C1 segment of cervical spinal cord (tissue), 14 donors: ENCODE data around the gene ADARB1.
A peak's percentile ranks its signal among the peaks of the same experiment; 100 is the strongest.

Experiments
- DNase-seq, 14 donors: peaks; one replicate each; lab custom pipeline; 2025; lab: John Stamatoyannopoulos, UW

The ADARB1 gene

GRCh38 chr21:45164124-45164511 lies 89.7 kb downstream of the ADARB1 start:
- DNase-seq, result no peak

GRCh38 chr21:45164838-45165237 lies 90.5 kb downstream of the ADARB1 start:
- DNase-seq, result no peak

GRCh38 chr21:45166931-45167330 lies 92.6 kb downstream of the ADARB1 start:
- no peak for DNase-seq

GRCh38 chr21:45167796-45168222 lies 93.4 kb downstream of the ADARB1 start:
- DNase-seq, result no peak

GRCh38 chr21:45168522-45168921 lies 94.1 kb downstream of the ADARB1 start:
- peak in 1 of 14 donors; percentile 51 for DNase-seq

GRCh38 chr21:45169001-45169400 lies 94.6 kb downstream of the ADARB1 start:
- peak in 1 of 14 donors; percentile 54 for DNase-seq

- DNase-seq, result no peak
These were observed 95.3 kb downstream of the ADARB1 start for GRCh38 chr21:45169682-45170081.

- DNase-seq, result no peak
These were observed 96.6 kb downstream of the ADARB1 start for GRCh38 chr21:45170987-45171386.

GRCh38 chr21:45172420-45172819 lies 98.0 kb downstream of the ADARB1 start:
- no peak for DNase-seq

GRCh38 chr21:45175326-45176095 lies 101.1 kb downstream of the ADARB1 start:
- DNase-seq, result no peak

GRCh38 chr21:45176141-45176540 lies 101.8 kb downstream of the ADARB1 start:
- no peak for DNase-seq

GRCh38 chr21:45177039-45177438 lies 102.7 kb downstream of the ADARB1 start:
- no peak for DNase-seq

GRCh38 chr21:45178070-45178608 lies 103.8 kb downstream of the ADARB1 start:
- DNase-seq, result no peak

- no peak for DNase-seq
These were observed 104.6 kb downstream of the ADARB1 start for GRCh38 chr21:45178971-45179370.

GRCh38 chr21:45179568-45180245 lies 105.3 kb downstream of the ADARB1 start:
- no peak for DNase-seq

GRCh38 chr21:45180246-45180599 lies 105.8 kb downstream of the ADARB1 start:
- no peak for DNase-seq

GRCh38 chr21:45182958-45183357 lies 108.6 kb downstream of the ADARB1 start:
- no peak for DNase-seq

GRCh38 chr21:45183852-45184251 lies 109.5 kb downstream of the ADARB1 start:
- DNase-seq, result no peak

GRCh38 chr21:45184869-45185268 lies 110.5 kb downstream of the ADARB1 start:
- DNase-seq, result no peak

- DNase-seq, result no peak
These were observed 112.3 kb downstream of the ADARB1 start for GRCh38 chr21:45186709-45187108.

GRCh38 chr21:45187646-45188045 lies 113.3 kb downstream of the ADARB1 start:
- no peak for DNase-seq

GRCh38 chr21:45190013-45190412 lies 115.6 kb downstream of the ADARB1 start:
- no peak for DNase-seq

GRCh38 chr21:45192332-45192731 lies 118.0 kb downstream of the ADARB1 start:
- no peak for DNase-seq
